ENCODE data around the gene SKAP1. TPM values are rescaled to one million over a fixed set of nuclear protein-coding genes. Genes with fewer than 3 reads are reported as not detected.

SKAP1 gene
- total and polyA plus RNA-seq, 9 donors: 0.30 to 6.0 (median 2.4) TPM; not detected in 1

GRCh38 chr17:48194097-48194550 lies 235.9 kb downstream of the SKAP1 start:
- 43 to 49% (median 47%) methylated on average over 5 of the region's 5 CpGs for WGBS, 3 donors
- Histone ChIP-seq H3K4me3 (no peak overlapping the region), H3K9me3 (no peaks in the 10 kb centered on the region), H3K4me1 (ENCODE audit: insufficient read depth) (no peaks in the 10 kb centered on the region), H3K27me3 (no peaks in the 10 kb centered on the region), H3K36me3 (no peaks in the 10 kb centered on the region), H3K27ac (no peak overlapping the region)
- TF ChIP-seq CTCF (IDR thresholded peaks at IDR 0.05) (no peak), POLR2A (IDR thresholded peaks at IDR 0.05) (no peak), EP300 (IDR thresholded peaks at IDR 0.05) (no peak)
- no peak for DNase-seq
- intact Hi-C loops (cut with DNase I): no loop called here

- no peak overlapping the region for H3K4me3 ChIP-seq
- no peak overlapping the region for H3K27ac ChIP-seq
- DNase-seq: no peak
- 31 to 35% (median 35%) methylated on average over 4 of the region's 4 CpGs for WGBS, 3 donors
- H3K27me3 ChIP-seq: no peaks in the 10 kb centered on the region
- no peaks in the 10 kb centered on the region for H3K4me1 ChIP-seq (ENCODE audit: insufficient read depth)
- no peaks in the 10 kb centered on the region for H3K9me3 ChIP-seq
- intact Hi-C loops (cut with DNase I): no loop called here
- H3K36me3 ChIP-seq: no peaks in the 10 kb centered on the region
- TF ChIP-seq CTCF (IDR thresholded peaks at IDR 0.05) (no peak), POLR2A (IDR thresholded peaks at IDR 0.05) (no peak), EP300 (IDR thresholded peaks at IDR 0.05) (no peak)
Measured at GRCh38 chr17:48192321-48192731, 237.7 kb downstream of the SKAP1 start.

GRCh38 chr17:48191362-48191761 lies 238.7 kb downstream of the SKAP1 start:
- H3K36me3 ChIP-seq: no peaks in the 10 kb centered on the region
- no peaks in the 10 kb centered on the region for H3K27me3 ChIP-seq
- TF ChIP-seq POLR2A (IDR thresholded peaks at IDR 0.05) (no peak), CTCF (IDR thresholded peaks at IDR 0.05) (no peak), EP300 (IDR thresholded peaks at IDR 0.05) (no peak)
- no peak for DNase-seq
- H3K9me3 ChIP-seq: no peaks in the 10 kb centered on the region
- WGBS, 3 donors: 73 to 85% (median 83%) methylated on average over 1 of the region's 1 CpG
- H3K4me1 ChIP-seq (ENCODE audit: insufficient read depth): no peaks in the 10 kb centered on the region
- H3K4me3 ChIP-seq: no peak overlapping the region
- intact Hi-C loops (cut with DNase I): no loop called here
- H3K27ac ChIP-seq: no peak overlapping the region

- Histone ChIP-seq H3K27ac (no peak overlapping the region), H3K4me1 (ENCODE audit: insufficient read depth) (no peaks in the 10 kb centered on the region), H3K36me3 (no peaks in the 10 kb centered on the region), H3K9me3 (no peaks in the 10 kb centered on the region), H3K4me3 (no peak overlapping the region), H3K27me3 (no peaks in the 10 kb centered on the region)
- 70 to 85% (median 75%) methylated on average over 8 of the region's 8 CpGs for WGBS, 3 donors
- no peak for TF ChIP-seq EP300 (IDR thresholded peaks at IDR 0.05)
- no peak for TF ChIP-seq CTCF (IDR thresholded peaks at IDR 0.05)
- TF ChIP-seq POLR2A (IDR thresholded peaks at IDR 0.05): no peak
- intact Hi-C loops (cut with DNase I): no loop called here
- no peak for DNase-seq
Measured at GRCh38 chr17:48190871-48191270, 239.1 kb downstream of the SKAP1 start.

All from ovary (tissue), 9 donors.